NCI-H1092 (cell line): Measurements from ENCODE around the gene ACKR2.

Experiments
- DNase-seq: peaks from one replicate; lab custom pipeline; 2025; lab: John Stamatoyannopoulos, UW

Gene ACKR2, protein sequence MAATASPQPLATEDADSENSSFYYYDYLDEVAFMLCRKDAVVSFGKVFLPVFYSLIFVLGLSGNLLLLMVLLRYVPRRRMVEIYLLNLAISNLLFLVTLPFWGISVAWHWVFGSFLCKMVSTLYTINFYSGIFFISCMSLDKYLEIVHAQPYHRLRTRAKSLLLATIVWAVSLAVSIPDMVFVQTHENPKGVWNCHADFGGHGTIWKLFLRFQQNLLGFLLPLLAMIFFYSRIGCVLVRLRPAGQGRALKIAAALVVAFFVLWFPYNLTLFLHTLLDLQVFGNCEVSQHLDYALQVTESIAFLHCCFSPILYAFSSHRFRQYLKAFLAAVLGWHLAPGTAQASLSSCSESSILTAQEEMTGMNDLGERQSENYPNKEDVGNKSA

DNA sequence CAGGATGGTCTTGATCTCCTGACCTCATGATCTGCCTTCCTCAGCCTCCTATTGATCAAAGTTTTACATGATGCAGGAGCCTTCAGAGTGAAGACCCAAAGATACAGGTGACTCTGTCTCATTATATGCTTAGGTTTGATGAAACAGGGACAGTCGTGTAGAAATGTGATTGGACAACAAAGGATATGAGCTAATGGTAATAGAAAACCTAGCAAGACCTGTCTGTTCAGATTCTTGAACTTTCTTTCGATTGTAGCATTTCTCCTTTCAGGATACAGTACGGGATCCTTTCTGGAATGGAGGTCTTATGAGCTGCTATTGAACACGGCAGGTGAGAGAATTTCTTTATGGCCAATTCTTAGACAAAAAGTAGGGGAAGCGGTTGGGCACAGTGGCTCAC is at the start of gene ACKR2:
Gene ACKR2 (plus strand): TSS at position 244 of the 400 bp plus-strand sequence. CDS start 55,058 bp downstream, outside the sequence.
- DNase-seq = no peak

DNA sequence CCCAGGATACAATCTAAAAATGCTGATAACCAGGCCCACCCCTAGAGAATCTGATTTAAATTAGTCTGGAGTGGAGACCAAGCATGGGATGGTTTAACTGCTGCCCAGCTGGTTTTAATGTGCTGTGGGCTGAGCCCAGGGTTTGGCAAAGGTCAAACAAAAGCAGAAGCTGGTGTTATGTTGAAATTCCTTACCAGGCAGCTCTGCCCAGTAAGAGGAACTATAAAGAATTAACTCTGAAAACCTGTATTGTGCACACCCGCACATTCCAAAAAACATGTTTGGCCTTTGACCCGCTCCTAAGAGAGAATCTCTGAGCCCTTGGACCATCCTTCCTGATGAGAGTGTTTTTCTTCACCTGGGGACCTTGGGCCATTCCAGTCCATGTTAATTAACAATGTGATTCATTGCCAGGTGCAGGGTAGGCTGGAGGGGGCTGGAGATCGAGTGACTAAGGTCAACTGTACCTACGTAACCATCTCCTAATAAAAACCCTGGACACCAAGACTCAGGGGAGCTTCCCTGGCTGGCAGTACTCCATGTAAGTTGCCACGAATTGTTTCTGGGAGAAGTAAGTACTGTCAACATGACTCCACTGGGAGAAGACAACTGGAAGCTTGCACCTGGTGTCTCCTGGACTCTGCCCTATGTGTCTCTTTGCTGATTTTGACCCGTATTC is 47.1 kb upstream of the ACKR2 start:
- no peak for DNase-seq

DNA sequence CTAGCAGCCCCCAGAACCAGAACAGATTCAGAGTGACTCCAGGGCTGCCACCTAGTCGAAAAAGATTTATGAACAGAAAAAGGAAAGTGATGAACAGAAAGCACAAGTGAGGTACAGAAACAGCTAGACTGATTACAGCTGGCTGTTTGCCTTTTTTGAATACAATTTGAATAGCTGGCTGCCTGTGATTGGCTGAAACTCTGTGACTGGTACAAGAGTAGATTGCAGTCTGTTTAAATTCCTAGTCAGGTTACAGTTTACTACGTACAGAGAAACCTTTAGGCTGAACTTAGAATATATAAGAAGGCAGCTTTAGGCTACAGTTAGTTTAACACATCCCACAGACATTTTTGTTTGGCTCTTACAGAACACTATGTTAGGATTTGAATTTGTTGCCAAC is 46.2 kb upstream of the ACKR2 start:
- no peak for DNase-seq

DNA sequence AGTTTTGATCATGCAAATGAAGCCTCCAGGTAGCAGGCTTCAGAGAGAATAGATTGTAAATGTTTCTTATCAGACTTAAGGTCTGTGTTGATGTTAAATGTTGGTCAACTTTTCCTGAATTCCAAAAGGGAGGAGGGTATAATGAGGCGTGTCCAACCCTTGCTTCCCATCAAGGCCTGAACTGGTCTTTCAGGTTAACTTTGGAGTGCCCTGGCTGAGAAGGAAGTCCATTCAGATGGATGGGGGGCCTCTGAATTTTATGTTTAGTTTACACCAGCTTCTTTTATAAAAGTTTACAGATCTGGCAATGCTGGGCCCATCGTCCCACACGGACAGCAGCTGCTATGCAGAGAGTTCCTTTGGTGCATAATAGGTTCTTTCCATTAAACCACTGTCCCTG is 45.1 kb upstream of the ACKR2 start:
- DNase-seq = no peak

DNA sequence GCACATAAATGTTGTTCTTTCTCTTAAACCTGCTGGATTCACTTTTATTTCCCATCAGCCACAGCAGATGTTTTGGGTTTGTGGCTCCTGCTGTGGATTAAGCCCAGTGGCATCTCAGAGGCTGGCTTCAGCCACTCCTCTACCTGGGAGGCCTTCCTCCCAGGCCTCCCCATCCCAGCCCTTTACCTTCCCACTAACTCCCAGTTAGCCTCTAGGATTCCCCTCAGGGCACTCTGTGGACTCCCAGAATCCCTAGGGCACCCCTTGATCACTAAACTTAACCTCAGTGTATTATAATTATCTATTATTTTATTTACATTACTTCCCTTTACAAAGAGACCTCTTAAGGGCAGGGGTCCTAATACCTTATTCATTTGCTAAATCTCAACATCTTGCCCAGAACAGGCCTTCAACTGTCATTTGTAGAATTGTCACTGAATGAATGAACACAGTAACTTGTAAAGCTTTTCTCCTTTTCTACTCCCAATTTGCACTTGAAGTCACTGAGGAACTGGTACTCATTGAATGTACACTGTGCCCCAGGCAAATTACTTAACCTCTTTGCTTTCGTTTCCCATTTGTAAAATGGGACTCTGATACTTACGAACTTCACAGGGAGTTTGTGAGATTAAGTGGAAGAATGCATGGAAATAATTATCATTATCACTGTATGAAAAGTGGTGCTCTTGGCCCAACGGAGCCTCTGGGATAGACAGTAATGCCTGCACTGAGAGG is 44.5 kb upstream of the ACKR2 start:
- no peak for DNase-seq

DNA sequence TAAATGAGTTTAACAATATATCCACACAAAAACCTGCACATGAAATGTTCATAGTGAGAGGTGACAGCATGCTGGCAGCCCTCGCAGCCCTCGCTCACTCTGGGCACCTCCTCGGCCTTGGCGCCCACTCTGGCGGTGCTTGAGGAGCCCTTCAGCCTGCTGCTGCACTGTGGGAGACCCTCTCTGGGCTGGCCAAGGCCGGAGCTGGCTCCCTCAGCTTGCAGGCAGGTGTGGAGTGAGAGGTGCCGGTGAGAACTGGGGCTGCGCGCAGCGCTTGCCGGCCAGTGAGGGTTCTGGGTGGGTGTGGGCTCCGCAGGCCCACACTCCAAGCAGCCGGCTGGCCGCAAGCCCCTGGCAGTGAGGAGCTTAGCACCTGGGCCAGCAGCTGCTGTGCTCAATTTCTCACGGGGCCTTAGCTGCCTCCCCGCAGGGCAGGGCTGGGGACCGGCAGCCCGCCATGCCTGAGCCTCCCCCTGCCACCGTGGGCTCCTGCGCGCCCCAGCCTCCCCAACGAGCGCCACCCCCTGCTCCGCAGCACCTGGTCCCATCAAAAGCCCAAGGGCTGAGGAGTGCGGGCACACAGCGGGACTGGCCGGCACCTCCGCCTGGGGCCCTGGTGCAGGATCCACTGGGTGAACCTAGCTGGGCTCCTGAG is 39.6 kb upstream of the ACKR2 start:
- no peak for DNase-seq

DNA sequence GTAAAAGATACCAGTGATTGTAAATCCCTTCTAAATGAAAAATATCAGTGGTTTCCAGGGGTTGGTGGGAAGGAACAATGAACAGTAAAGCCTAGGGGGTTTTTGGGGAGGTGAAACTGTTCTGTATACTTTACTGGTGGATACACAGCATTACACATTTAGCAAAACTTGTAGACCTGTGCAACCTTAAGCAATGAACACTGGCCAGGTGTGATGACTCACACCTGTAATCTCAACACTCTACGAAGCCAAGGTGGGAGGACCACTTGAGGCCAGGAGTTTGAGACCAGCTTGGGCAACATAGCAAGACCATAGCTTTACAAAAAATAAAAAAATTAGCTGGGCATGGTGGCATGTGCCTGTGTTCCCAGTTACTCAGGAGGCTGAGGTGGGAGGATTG is 38.0 kb upstream of the ACKR2 start:
- DNase-seq = no peak

DNA sequence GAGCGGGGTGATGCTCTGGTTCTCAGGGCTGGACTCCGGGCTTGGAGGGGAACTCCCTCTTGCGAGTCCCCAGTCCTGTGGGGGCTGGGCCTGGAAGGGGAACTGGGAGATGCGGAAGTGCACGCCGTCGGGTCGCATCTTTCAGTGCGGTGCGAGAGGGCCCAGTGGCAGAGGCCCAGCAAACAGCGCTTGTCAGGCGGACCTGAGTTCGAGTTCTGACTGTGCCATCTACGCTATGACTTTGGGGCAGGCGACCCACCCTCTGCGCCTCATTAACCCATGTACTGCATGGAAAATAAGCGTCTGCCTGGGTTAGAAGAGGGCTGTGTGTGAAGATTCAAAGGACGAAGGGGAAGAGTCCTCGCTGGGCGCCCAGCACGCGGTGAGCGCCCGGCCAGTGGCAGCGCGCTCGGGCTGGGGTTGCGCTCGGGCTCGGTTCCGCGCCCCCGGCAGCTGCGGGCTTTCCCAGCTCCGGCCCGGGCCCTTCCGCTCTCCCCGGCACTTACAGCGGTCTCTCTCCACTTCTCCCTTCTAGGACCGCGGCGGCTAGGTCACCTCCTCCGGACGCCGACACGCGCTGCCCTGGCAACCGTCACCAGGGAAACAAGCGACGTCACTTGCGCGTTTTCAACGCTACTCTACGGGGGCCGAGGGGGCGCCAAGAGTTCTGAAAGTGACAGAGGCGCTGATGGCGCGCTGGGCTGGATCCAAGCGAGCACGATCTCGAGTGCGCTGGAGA is 36.4 kb upstream of the ACKR2 start, which contains the start of gene CCDC13:
Gene CCDC13 (minus strand): TSS at position 584 of the 739 bp plus-strand sequence. CDS start 14,908 bp downstream, outside the sequence.
- DNase-seq = peak; percentile 82

DNA sequence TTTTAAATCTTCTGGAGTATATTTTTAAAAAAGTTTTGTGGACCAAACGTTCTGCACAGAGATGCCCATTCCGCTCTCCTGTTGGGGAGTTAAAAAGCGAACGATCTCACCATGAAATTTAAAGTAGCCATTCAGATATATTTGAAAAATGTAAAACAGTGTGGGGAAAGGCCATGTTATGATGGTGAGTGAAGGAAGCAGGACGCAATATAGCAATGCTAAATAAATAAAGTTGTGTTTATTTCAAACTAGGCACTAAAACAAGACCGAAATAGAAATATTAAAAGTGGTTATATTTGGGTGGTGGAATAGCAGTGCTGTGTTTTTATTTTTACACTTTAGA is 35.9 kb upstream of the ACKR2 start:
- DNase-seq = no peak

DNA sequence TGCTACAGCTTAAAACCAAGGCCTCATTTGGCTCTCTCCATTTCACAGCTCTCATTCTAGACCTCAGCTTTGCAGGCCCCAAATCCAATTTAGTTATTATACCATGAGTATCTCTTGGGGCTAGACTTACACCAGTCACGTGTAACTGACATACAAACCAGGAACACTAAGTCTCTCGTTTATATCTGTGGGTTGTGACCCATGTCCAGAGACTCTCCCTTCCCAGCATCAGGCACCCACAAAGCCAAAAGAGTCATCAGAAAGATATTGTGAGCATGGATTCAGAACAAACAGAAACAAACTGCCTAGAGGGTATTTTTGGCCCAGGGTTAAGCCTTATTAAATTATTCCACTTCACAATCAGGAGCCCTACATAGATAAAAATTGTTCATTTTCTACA is 30.6 kb upstream of the ACKR2 start:
- no peak for DNase-seq

DNA sequence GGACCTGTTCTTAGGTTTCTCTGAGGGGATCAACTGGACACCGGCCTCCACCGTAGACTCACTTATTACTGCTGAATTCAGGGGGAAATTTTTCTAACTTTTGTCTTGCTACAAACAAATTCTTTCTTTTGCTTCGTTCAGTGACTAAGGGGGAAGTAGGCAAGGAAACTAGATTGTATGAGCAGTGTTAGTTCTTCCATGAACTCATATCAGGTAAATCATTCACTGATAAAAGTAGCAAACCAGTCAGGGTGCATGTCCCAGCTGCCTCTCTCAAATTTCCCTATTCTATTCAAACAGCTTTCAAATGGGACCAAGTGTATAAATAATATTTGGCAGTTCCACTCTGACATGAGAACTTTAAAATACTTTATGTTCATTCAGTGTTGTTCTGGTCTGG is 28.8 kb upstream of the ACKR2 start:
- no peak for DNase-seq

DNA sequence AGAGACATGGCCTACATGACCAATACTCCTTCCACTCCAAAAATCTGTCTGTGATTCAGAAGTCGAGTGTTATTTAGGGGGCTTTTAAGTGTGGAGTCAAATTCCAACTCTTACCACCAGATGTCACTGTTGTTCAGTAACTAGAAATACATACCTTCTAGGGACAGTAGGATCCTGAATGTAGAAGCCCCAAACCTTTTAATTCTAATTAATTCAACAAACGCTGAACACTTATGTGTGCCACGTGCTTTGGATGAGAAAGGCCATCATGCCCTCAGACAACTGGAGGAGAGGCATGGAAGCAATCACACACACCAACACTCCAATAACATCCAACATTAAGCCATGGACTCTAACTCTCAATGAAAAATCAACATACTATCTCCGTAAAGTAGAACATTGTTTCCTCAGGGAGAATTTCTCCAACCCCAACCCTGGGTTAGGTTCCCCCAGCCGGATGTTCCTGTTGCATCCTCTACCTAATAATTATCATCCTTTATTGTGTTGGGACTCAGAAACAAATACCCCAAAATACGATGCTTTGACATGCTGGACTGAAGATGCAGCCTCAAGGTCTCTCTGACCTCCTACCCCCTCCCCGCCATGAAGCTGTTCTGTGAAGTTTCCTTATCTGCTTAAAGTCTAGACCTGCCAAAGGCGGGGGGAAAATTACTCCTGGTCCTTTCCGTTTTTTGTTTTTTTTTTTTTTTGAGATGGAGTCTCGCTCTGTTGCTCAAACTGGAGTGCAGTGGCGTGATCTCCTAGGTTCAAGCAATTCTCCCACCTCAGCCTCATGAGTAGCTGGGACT is 28.1 kb upstream of the ACKR2 start:
- peak; percentile 44 for DNase-seq

DNA sequence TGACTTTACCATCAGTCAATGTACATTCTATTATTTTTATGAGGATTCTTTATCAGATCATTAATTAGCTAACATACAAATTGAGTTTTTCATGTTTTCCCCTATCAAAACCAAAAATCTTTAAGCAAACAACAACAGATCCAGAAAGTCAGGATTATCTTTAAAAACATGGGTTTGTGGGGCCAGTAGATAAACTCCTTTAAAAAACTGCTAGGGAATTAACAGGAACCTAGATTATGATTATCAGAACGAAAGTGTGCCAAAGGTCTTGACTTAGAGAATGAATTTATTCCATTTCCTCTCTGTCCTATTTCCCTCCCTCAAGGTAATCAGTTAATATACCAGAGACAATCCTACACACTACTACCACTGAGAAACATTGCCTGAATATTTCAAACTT is 23.0 kb upstream of the ACKR2 start:
- DNase-seq = no peak

DNA sequence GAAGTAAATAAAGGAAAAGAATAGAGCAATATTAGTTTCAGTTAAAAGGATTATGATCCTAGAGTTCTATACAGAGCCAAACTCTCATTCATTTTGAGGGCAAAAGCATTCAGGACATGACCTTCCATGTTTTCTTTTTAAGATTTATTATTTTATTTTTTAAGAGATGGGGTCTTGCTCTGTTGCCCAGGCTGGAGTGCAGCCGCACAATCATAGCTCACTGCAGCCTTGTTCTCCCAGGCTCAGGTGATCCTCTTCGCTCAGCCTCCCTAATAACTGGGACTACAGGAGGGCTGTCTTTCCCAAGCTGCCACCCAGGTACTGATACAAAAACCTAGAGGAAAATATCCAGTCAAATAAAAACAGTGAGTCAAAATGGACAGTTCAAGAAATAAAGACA is 22.6 kb upstream of the ACKR2 start:
- DNase-seq = no peak

DNA sequence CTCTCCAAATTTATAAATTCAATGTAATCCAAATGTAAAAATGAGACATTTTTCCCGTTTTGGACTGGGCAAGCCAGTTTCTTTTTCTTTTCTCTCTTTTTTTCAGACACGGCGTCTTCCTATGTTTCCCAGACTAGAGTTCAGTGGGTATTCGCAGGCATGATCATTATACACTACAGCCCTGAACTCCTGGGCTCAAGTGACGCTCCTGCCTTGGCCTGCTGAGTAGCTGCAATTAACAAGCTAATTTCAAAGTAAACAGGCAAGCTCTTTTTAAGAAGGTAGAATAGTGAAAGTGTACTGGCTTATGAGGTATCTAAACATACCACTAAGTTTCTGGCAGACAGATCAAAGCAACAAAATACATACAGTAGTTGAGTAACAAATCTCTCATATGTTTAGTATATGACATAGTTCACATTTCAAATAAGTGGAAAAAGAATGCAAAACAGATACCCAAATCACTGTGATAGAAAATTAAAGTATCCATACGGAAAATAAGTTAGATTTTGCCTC is 18.5 kb upstream of the ACKR2 start:
- DNase-seq = no peak

DNA sequence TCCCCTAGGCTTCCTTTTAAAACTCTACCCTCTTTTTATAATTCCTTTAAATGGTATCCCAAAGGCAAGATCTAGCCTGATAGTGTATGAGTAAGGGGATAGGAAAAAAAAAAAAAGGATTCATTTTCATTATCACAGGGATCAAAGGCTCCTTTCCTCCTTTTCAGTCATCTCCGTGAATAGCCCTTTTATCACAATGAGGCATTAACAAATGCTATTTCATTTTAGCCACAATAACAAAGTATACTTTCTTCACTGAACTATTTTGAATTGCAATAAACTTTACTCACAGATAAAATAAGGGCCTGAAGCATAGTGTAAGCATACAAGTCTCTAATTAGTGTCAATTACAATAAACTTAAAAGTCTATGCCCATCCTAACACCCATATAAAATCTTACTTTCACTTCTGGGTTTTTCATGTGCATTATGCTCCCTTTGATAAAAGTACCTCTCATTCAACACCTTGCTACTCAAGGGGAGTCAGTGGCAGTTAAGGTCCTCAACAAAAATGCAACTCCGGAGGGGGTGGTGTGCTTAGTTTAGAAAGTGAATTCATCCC is 13.5 kb upstream of the ACKR2 start:
- DNase-seq = no peak

DNA sequence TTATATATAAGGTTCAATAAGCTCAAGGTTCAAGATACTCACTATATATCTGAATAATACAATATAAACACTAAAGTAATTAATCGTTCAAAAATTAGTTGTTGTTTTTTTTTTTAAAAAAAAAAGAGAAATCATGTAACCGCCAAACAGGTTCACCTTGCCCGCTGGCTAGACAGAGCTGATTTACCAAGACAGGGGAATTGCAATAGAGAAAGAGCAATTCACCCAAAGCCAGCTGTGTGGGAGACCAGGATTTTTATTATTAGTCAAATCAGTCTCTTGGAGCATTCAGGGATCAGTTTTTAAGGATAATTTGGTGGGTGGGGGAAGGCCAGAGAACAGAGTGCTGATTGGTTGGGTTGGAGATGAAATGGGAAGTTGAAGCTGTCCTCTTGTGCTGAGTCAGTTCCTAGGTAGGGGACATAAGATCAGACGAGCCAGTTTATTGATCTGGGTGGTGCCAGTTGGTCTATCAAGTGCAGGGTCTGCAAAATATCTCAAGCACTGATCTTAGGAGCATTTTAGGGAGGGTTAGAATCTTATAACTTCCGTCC is 12.8 kb upstream of the ACKR2 start:
- no peak for DNase-seq

DNA sequence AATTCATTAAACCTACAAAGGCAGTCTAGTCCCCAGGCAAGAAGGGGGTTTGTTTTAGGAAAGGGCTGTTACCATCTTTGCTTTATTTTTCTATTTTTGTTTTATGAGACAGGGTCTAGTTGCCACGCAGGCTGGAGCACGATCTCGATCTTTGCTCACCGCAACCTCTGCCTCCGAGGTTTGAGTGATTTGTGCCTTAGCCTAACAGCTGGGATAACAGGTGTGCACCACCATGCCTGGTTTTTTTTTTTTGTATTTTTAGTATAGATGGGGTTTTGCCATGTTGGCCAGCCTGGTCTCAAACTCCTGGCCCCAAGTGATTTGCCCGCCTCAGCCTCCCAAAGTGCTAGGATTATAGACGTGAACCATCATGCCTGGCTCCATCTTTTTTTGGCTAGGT is 9.9 kb upstream of the ACKR2 start:
- no peak for DNase-seq

DNA sequence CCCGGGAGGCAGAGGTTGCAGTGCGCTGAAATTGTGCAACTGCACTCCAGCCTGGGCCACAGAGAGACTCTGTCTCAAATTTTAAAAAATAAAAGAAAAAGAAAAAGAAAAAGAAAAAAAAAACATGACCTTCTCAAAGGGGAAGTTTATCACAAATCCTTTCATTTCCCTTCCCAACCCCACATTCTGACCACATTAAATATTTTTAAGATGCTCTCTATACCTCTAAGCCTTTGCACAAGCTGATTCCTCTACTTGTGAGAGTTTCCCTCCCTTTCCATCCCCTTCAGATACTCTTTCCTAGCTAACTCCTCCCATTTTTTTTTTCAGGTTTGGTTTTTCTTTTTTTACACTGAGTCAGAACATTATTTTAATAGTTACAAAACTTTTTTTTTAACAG is 9.0 kb upstream of the ACKR2 start:
- no peak for DNase-seq

DNA sequence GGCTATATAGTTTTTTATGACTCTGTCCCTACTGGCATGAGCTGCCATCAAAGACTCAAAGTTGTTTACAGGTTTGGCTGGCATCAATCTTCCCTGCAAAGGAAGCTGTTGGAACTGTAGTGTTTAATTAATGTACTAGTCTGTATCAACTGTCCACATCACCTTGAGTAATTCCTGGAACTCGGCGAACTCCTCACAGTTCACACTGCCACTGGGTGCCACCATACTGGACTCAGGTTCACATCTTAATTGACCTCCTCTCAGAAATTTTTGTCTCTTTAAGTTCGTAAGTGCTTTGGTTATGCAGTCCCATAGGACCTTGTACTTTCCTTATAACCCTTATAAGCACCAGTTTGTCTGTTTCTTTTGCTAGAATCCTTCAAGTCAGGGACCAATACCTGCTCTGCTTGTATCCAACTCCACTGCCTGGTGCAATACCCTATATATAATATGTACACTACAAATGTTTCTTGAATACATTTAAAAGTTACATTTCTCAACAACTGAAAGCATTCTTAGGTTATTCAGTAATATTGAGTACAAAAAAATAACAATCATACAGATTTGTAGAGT is 8.1 kb upstream of the ACKR2 start:
- no peak for DNase-seq
